GM12892 (cell line): ENCODE results near the gene DPPA5.

Experiments
- POLR2A ChIP-seq: IDR thresholded peaks from 2 replicates; pipeline ENCODE4 v1.6.1; 2011; ENCODE audit warnings: low read depth, low read length, control low read depth
- POLR2AphosphoS5 ChIP-seq: IDR thresholded peaks from 2 replicates; pipeline ENCODE4 v1.6.1; 2011; ENCODE audit warnings: low read depth, low read length, control low read depth
- TAF1 ChIP-seq: IDR thresholded peaks from 2 replicates; pipeline ENCODE4 v1.6.1; 2011; ENCODE audit warnings: low read depth, mild to moderate bottlenecking, control low read depth, low read length, borderline replicate concordance

GRCh38 chr6:73329201-73329600 lies 24.9 kb downstream of the DPPA5 start:
- TF ChIP-seq POLR2A (no peak), POLR2AphosphoS5 (no peak), TAF1 (no peak)
